CD1c-positive myeloid dendritic cell (primary cell): ENCODE data around the gene POFUT1.
"Not testable (repeated sequence)": the region's sequence is repeated elsewhere in the genome, so short reads cannot be mapped to it uniquely, and the experiment has no call there.

ENCODE experiments used
- DNase-seq: peaks from one replicate; pipeline ENCODE4 v3.0.0-alpha.2; 2016; ENCODE audit errors: extremely low spot score

The POFUT1 gene

GRCh38 chr20:32189123-32189410 is 18.6 kb upstream of the POFUT1 start:
- no peak for DNase-seq

- peak; percentile 12 for DNase-seq
These were observed 17.7 kb upstream of the POFUT1 start for GRCh38 chr20:32189691-32190615.

GRCh38 chr20:32190616-32191415 is 16.9 kb upstream of the POFUT1 start:
- DNase-seq: no peak

- DNase-seq: no peak
These were observed 16.3 kb upstream of the POFUT1 start for GRCh38 chr20:32191422-32191821.

GRCh38 chr20:32191873-32192272 is 15.8 kb upstream of the POFUT1 start:
- peak; percentile 32 for DNase-seq

- DNase-seq: no peak
These were observed 15.0 kb upstream of the POFUT1 start for GRCh38 chr20:32192698-32193097.

- not testable (repeated sequence) for DNase-seq
These were observed 14.3 kb upstream of the POFUT1 start for GRCh38 chr20:32193336-32193735.

- no peak for DNase-seq
These were observed 13.7 kb upstream of the POFUT1 start for GRCh38 chr20:32193996-32194395.

GRCh38 chr20:32195581-32195980 is 12.1 kb upstream of the POFUT1 start:
- no peak for DNase-seq

GRCh38 chr20:32196613-32197012 is 11.1 kb upstream of the POFUT1 start:
- not testable (repeated sequence) for DNase-seq

- not testable (repeated sequence) for DNase-seq
These were observed 10.5 kb upstream of the POFUT1 start for GRCh38 chr20:32197136-32197535.

- no peak for DNase-seq
These were observed 8.7 kb upstream of the POFUT1 start for GRCh38 chr20:32199006-32199405.

GRCh38 chr20:32201296-32201976 is 6.2 kb upstream of the POFUT1 start:
- no peak for DNase-seq

GRCh38 chr20:32201977-32202363 is 5.7 kb upstream of the POFUT1 start:
- no peak for DNase-seq

- DNase-seq: no peak
These were observed 4.1 kb upstream of the POFUT1 start for GRCh38 chr20:32203356-32204204.

- peak; percentile 55 for DNase-seq
These were observed 3.2 kb upstream of the POFUT1 start for GRCh38 chr20:32204205-32205109.

GRCh38 chr20:32205110-32205842 is 2.4 kb upstream of the POFUT1 start:
- peak; percentile 71 for DNase-seq

GRCh38 chr20:32205843-32206759 is 1.6 kb upstream of the POFUT1 start:
- peak; percentile 3 for DNase-seq
